ENCODE results near the gene METTL25B. TPM values are rescaled to one million over a fixed set of nuclear protein-coding genes. Genes with fewer than 3 reads are reported as not detected.

The METTL25B gene
- total RNA-seq, 4 donors from 2014 or later, result 37.4 to 40.8 (median 39.0) TPM

DNA sequence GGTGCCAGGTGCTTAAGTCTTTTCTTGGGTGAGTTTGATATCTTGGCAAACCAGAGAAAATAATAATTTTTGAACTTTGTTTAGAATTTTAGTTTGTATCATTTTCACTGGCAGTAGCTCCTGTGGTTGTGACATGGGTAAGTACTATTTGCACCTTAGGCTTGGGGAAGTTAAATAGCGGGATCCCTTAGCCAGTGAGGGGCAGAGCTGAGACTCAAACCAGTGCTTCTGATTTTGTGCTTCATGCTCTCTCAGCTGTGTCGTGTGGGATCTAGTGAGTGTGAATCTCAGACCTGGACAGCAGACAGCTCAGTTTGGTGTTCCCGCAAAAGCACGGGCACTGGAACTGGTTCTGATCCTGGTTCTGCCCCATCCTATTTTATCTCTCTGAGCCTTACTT, 48.7 kb downstream of the METTL25B start:
- no peak for DNase-seq
- Histone ChIP-seq H3K4me3 (no peak overlapping the region), H3K27ac (no peak overlapping the region), H3K27me3 (no peaks in the 10 kb centered on the region), H3K36me3 (peaks cover 0 to 10% (median 0%) of the 10 kb centered on the region in 4 donors), H3K4me1 (peaks cover 3 to 25% (median 11%) of the 10 kb centered on the region in 4 donors), H3K9me3 (no peaks in the 10 kb centered on the region)
- TF ChIP-seq, protein P1, sequence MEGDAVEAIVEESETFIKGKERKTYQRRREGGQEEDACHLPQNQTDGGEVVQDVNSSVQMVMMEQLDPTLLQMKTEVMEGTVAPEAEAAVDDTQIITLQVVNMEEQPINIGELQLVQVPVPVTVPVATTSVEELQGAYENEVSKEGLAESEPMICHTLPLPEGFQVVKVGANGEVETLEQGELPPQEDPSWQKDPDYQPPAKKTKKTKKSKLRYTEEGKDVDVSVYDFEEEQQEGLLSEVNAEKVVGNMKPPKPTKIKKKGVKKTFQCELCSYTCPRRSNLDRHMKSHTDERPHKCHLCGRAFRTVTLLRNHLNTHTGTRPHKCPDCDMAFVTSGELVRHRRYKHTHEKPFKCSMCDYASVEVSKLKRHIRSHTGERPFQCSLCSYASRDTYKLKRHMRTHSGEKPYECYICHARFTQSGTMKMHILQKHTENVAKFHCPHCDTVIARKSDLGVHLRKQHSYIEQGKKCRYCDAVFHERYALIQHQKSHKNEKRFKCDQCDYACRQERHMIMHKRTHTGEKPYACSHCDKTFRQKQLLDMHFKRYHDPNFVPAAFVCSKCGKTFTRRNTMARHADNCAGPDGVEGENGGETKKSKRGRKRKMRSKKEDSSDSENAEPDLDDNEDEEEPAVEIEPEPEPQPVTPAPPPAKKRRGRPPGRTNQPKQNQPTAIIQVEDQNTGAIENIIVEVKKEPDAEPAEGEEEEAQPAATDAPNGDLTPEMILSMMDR (IDR thresholded peaks at IDR 0.05), result no peak
- no peak for TF ChIP-seq POLR2AphosphoS5 (IDR thresholded peaks at IDR 0.05)
- no peak for TF ChIP-seq POLR2A (IDR thresholded peaks at IDR 0.05)
- no peak for TF ChIP-seq EP300 (IDR thresholded peaks at IDR 0.05; ENCODE audit: low read depth)
- in situ Hi-C loops (cut with MboI; ENCODE audit: low pct_ligation_motif_present in 1 of 4, low pct_unique_long_range_greater_than_20kb in 1 of 4, low sequenced_read_pairs in 3 of 4) (no loop called here), intact Hi-C loops (cut with DNase I; ENCODE audit: low total_unique reads) (no loop called here)
- 74 to 82% methylated on average over 3 to 4 of the region's 4 CpGs for WGBS, 2 donors (ENCODE audit: low coverage in 1 of 2)

DNA sequence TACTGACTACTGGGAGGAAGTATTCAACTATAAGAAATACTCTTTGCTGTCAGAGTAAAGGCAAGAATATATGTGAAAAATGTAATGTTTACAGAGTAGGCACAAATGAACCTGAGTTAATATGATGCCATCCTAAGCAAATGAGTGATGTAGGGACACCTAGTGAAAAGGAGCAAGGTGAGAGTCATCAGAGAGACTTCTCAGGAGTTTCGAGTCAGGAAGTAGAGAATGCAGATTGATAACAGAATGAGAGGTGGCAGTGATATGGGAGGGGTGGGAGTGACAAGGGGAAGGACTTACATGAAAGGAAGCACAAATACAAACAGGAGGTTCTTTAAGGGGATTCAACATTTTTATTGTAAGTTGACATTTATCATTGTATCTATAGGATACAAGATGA, 49.3 kb downstream of the METTL25B start:
- H3K4me1 ChIP-seq, result peaks cover 3 to 18% (median 10%) of the 10 kb centered on the region in 4 donors
- peaks cover 0 to 6% (median 0%) of the 10 kb centered on the region in 4 donors for H3K36me3 ChIP-seq
- in situ Hi-C loops (cut with MboI; ENCODE audit: low pct_ligation_motif_present in 1 of 4, low pct_unique_long_range_greater_than_20kb in 1 of 4, low sequenced_read_pairs in 3 of 4) (no loop called here), intact Hi-C loops (cut with DNase I; ENCODE audit: low total_unique reads) (no loop called here)
- 52 to 100% methylated on average over 1 of the region's 1 CpG for WGBS, 2 donors (ENCODE audit: low coverage in 1 of 2)
- DNase-seq, result no peak
- TF ChIP-seq POLR2AphosphoS5 (IDR thresholded peaks at IDR 0.05) (no peak), POLR2A (IDR thresholded peaks at IDR 0.05) (no peak), EP300 (IDR thresholded peaks at IDR 0.05; ENCODE audit: low read depth) (no peak)
- TF ChIP-seq, protein P1 (IDR thresholded peaks at IDR 0.05), result no peak
- H3K27ac ChIP-seq, result no peak overlapping the region
- H3K4me3 ChIP-seq, result no peak overlapping the region
- no peaks in the 10 kb centered on the region for H3K27me3 ChIP-seq
- no peaks in the 10 kb centered on the region for H3K9me3 ChIP-seq

DNA sequence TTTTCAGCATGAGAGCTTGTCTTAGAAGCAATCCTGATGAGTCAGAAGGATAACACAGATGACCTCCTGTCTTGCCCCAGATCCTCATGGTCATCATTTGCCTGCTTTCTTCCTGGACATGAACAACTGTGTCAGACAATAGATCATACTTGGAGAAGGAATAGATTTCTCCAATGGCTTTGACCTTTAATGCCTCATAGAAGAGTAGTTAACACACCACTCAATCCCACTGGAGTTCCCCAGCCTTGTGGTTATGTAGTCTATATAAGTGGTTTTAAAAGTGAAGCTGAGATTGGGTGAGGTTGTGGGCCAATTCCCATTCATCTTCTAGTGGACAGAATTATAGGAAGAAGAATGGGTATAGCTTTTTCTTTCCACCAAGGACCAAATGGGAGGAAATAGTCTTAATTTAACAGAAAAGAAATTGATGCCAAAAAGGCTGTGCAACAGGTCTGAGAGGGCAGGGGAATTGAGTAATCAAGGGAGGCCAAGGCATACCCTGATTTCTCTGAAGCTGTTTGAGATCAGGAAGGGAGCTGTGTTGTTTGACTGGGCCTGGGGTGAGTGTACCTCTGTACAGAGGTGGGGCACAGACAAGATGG, 53.4 kb downstream of the METTL25B start:
- no peak for DNase-seq
- in situ Hi-C loops (cut with MboI; ENCODE audit: low pct_ligation_motif_present in 1 of 4, low pct_unique_long_range_greater_than_20kb in 1 of 4, low sequenced_read_pairs in 3 of 4) (no loop called here), intact Hi-C loops (cut with DNase I; ENCODE audit: low total_unique reads) (no loop called here)
- Histone ChIP-seq H3K4me1 (peaks cover 0 to 11% (median 4%) of the 10 kb centered on the region in 4 donors), H3K27me3 (no peaks in the 10 kb centered on the region), H3K9me3 (no peaks in the 10 kb centered on the region), H3K4me3 (no peak overlapping the region), H3K27ac (no peak overlapping the region), H3K36me3 (peaks cover 0 to 26% (median 7%) of the 10 kb centered on the region in 4 donors)
- TF ChIP-seq POLR2A (IDR thresholded peaks at IDR 0.05), result no peak
- no peak for TF ChIP-seq POLR2AphosphoS5 (IDR thresholded peaks at IDR 0.05)
- no peak for TF ChIP-seq EP300 (IDR thresholded peaks at IDR 0.05; ENCODE audit: low read depth)
- TF ChIP-seq, protein P1 (IDR thresholded peaks at IDR 0.05), result no peak

DNA sequence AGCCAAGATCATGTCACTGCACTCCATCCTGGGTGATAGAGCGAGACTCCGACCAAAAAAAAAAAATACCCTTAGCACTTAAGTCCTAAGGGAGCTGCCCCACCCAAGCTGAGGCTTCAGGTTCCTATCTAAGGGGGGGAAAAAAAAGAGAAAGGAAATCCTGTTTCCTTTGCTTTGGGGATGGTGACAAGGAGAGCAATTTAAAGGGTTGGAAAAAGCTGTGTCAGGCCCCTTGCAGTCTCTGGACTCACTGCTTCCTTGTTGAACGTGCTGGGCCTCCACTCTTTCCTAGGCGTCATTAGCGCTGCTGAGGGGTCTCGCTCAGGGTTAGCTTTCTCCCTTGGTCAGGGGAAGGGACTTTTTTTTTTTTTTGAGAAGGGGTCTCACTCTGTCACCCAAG, 57.2 kb downstream of the METTL25B start:
- no peaks in the 10 kb centered on the region for H3K9me3 ChIP-seq
- H3K4me1 ChIP-seq, result no peaks in the 10 kb centered on the region
- no peak overlapping the region for H3K27ac ChIP-seq
- H3K27me3 ChIP-seq, result no peaks in the 10 kb centered on the region
- DNase-seq, result no peak
- 89 to 90% methylated on average over 5 to 6 of the region's 6 CpGs for WGBS, 2 donors (ENCODE audit: low coverage in 1 of 2)
- H3K4me3 ChIP-seq, result no peak overlapping the region
- H3K36me3 ChIP-seq, result peaks cover 0 to 31% (median 17%) of the 10 kb centered on the region in 4 donors
- in situ Hi-C loops (cut with MboI; ENCODE audit: low pct_ligation_motif_present in 1 of 4, low pct_unique_long_range_greater_than_20kb in 1 of 4, low sequenced_read_pairs in 3 of 4) (no loop called here), intact Hi-C loops (cut with DNase I; ENCODE audit: low total_unique reads) (no loop called here)
- TF ChIP-seq POLR2AphosphoS5 (IDR thresholded peaks at IDR 0.05) (no peak), EP300 (IDR thresholded peaks at IDR 0.05; ENCODE audit: low read depth) (no peak), POLR2A (IDR thresholded peaks at IDR 0.05) (no peak)
- TF ChIP-seq, protein P1 (IDR thresholded peaks at IDR 0.05), result no peak

Other genes starting within 250 kb of the METTL25B start
- gene MEF2D, start 227.7 kb upstream of the METTL25B start, total RNA-seq, result 100 to 1,000 TPM in 1 of 4 donors, 10 to 100 TPM in 3; 26.1 to 200 (median 85.7) TPM
- 1 to 10 TPM; 1.7 to 9.4 (median 2.9) TPM for gene IQGAP3, start 155.9 kb upstream of the METTL25B start, total RNA-seq
- not detected for gene TTC24, start 148.7 kb upstream of the METTL25B start, total RNA-seq
- gene NAXE, start 136.7 kb upstream of the METTL25B start, total RNA-seq, result 100 to 1,000 TPM in 1 of 4 donors, 10 to 100 TPM in 3; 25.1 to 104 (median 77.5) TPM
- gene GPATCH4, start 127.0 kb upstream of the METTL25B start, total RNA-seq, result 100 to 1,000 TPM in 1 of 4 donors, 10 to 100 TPM in 3; 12.4 to 113 (median 28.9) TPM
- gene HAPLN2, start 109.1 kb upstream of the METTL25B start, total RNA-seq, result 1 to 10 TPM in 1 of 4 donors, under 1 TPM in 1, not detected in 2; 0.55 to 1.9 TPM
- under 1 TPM in 2 of 4 donors, not detected in 2; 0.55 to 0.95 TPM for gene BCAN, start 86.4 kb upstream of the METTL25B start, total RNA-seq
- gene NES, start 51.1 kb upstream of the METTL25B start, total RNA-seq, result 10 to 100 TPM in 1 of 4 donors, 1 to 10 TPM in 3; 3.3 to 15.5 (median 5.5) TPM
- gene CRABP2, start 22.9 kb upstream of the METTL25B start, total RNA-seq, result 1 to 10 TPM in 1 of 4 donors, under 1 TPM in 1, not detected in 2; 0.79 to 1.9 TPM
- gene ISG20L2, start 297 bp downstream of the METTL25B start, total RNA-seq, result 10 to 100 TPM; 25.8 to 61.7 (median 33.1) TPM
- gene MRPL24, start 12.6 kb downstream of the METTL25B start, total RNA-seq, result 10 to 100 TPM in 3 of 4 donors, 1 to 10 TPM in 1; 6.8 to 44.9 (median 37.1) TPM
- 100 to 1,000 TPM; 150 to 204 (median 179) TPM for gene HDGF, start 23.2 kb downstream of the METTL25B start, total RNA-seq
- 10 to 100 TPM; 15.1 to 69.9 (median 39.4) TPM for gene PRCC, start 39.1 kb downstream of the METTL25B start, total RNA-seq
- gene SH2D2A, start 88.4 kb downstream of the METTL25B start, total RNA-seq, result 1 to 10 TPM in 3 of 4 donors, not detected in 1; 1.9 to 5.9 (median 3.4) TPM
- gene INSRR, start 130.6 kb downstream of the METTL25B start, total RNA-seq, result not detected
- gene NTRK1, start 132.4 kb downstream of the METTL25B start, total RNA-seq, result 1 to 10 TPM in 1 of 4 donors, under 1 TPM in 2, not detected in 1; 0.20 to 2.6 (median 0.64) TPM
- 1 to 10 TPM; 1.8 to 5.6 (median 3.7) TPM for gene PEAR1, start 165.2 kb downstream of the METTL25B start, total RNA-seq
- gene LRRC71, start 192.2 kb downstream of the METTL25B start, total RNA-seq, result 1 to 10 TPM in 1 of 4 donors, not detected in 3; 1.2 TPM

All from transverse colon (tissue), 4 donors.